Stimulated activated CD8-positive, alpha-beta memory T cell treated with anti-CD3 and anti-CD28 coated beads, Interleukin-15, amount 100 ng/mL, for 4 hours (primary cell): ENCODE measurements around the gene EPOP.

Source experiments
- DNase-seq, 2 donors: peaks; one replicate each; pipeline ENCODE4 v3.0.0-alpha.2; 2020; ENCODE audit warnings: low read depth in 2 of 2

The EPOP gene

DNA sequence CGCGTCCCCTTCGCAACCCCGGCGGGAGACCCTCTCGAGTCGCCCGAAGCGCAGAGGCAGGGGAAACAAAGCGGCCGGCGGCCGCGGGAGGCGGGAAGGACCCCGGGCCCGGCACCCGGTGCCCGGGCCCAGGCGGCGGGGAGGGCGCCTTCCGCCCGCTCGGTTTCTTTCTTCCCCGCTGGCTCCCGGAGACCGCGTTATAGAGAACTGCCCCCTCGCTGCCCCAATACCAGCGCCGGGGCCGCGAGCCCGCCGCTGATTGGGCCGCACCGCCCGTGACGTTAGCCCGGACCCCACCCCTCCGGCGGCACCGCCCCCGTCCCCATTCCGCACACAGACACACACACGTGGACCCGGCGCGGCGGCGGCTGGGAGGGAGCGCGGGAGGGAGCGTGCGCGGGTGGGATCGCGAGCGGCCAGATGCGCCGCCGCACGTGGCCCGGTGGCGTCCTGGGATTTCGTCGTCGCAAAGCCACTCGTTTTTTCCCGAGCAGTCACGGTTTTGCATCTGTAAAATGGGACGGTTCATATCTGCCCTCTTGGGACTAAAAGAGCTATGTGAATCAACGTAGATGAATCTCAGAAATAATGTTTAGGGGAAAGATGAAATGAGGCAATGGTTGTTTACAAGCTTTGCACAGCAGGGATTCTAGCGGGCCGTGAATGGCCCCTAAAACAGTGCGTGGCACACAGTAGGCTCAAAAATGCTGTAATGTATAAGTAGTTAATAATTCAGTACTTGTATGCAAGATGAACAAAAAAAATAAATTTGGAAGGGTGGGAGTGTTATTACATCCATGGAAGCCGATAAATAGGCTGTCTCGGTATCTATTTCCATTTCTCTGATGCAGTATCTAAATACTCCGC is at the start of gene EPOP:
Gene EPOP (minus strand): TSS at position 209 of the 867 bp plus-strand sequence. CDS start 462 bp downstream, outside the sequence.
- DNase-seq = peak; percentile 84 to 87

DNA sequence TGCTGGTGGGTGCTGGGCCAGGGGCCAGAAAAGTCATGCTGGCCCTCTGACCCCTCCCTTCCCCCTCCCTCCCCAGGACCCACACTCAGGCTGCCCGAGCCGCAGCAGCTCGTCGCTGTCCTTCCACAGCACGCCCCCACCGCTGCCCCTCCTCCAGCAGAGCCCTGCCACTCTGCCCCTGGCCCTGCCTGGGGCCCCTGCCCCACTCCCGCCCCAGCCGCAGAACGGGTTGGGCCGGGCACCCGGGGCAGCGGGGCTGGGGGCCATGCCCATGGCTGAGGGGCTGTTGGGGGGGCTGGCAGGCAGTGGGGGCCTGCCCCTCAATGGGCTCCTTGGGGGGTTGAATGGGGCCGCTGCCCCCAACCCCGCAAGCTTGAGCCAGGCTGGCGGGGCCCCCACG is 47.0 kb upstream of the EPOP start:
- no peak for DNase-seq

DNA sequence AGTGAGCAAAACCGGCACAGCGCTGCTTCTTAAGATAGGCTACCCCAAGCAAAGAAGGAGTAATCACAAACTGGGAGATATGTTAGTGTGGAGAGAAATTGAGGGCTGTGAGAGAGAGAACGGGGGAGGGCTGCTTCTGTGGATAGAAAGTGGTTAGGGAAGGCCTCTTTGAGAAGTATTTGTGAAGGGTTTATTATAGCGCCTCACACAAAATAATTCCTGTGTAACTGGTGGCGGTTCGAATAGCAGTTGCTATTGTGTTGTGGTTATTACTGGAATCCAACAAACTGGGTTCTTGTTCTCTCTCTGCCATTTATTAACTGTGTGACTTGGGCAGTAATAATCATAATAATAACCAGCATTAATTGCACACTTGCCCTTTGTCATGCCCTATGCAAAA is 46.2 kb upstream of the EPOP start:
- no peak for DNase-seq

GRCh38 chr17:38719943-38720641 is 45.3 kb upstream of the EPOP start:
- DNase-seq = no peak

- DNase-seq = no peak
These were observed 44.7 kb upstream of the EPOP start for GRCh38 chr17:38719289-38719942.

DNA sequence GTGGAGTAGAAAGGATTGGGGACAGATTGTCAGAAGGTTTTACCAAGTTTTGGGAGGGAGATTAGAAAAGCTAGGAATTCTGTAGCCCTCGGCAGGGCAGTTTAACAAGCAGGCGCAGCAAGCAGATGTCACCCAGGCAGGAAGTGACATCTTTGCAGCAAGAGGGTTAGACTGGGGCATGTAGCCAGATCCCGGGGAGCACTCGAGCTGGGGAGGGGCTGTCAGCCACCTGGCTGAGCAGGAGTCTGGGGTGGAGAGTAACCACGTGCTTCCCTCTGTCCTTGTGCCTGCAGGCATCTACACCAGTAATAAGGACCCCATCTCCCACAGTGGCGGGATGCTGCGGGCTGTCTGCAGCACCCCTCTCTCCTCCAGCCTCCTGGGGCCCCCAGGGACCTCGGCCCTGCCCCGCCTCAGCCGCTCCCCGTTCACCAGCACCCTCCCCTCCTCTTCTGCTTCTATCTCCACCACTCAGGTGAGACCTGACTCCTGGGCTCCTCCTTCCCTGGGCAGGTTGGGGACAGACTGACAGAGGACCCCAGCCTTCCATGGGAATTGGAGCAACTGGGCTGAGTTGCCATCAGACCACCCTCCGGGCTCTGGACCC is 42.5 kb upstream of the EPOP start:
- DNase-seq = no peak

DNA sequence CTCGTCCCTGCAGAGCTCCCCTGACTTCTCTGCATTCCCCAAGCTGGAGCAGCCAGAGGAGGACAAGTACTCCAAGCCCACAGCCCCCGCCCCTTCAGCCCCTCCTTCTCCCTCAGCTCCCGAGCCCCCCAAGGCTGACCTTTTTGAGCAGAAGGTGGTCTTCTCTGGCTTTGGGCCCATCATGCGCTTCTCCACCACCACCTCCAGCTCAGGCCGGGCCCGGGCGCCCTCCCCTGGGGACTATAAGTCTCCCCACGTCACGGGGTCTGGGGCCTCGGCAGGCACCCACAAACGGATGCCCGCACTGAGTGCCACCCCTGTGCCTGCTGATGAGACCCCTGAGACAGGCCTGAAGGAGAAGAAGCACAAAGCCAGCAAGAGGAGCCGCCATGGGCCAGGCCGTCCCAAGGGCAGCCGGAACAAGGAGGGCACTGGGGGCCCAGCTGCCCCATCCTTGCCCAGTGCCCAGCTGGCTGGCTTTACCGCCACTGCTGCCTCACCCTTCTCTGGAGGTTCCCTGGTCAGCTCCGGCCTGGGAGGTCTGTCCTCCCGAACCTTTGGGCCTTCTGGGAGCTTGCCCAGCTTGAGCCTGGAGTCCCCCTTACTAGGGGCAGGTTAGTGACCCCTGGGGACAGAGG is 41.7 kb upstream of the EPOP start:
- no peak for DNase-seq

DNA sequence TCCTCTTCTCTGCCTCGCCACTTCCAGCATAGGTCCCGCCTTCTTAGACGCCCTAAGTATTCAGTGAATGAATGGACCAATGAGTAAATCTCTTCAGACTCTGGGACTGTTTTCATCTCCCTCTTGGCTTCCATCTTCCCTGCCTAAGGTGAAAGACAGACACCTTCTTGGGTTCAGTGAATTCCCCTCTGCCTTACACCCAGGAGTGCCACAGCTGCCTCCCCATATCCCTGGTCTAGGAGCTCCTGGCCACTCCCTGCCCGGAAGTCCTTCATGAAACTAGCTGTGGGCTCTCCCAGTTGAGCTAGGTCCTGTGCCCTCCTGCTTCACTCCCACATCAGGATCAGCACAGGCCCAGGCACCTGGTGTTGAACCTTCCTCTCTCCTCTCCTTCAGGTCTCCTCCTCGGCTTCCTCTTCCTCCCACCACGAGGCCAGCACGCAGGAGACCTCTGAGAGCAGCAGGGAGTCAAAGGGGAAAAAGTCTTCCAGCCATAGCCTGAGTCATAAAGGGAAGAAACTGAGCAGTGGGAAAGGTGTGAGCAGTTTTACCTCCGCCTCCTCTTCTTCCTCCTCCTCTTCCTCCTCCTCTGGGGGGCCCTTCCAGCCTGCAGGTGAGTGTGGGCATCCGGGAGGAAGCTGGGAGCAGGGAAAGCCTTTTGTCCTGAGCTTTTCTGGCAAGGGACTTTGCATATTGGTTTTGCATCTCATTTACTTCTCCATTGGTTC is 40.6 kb upstream of the EPOP start:
- no peak for DNase-seq

DNA sequence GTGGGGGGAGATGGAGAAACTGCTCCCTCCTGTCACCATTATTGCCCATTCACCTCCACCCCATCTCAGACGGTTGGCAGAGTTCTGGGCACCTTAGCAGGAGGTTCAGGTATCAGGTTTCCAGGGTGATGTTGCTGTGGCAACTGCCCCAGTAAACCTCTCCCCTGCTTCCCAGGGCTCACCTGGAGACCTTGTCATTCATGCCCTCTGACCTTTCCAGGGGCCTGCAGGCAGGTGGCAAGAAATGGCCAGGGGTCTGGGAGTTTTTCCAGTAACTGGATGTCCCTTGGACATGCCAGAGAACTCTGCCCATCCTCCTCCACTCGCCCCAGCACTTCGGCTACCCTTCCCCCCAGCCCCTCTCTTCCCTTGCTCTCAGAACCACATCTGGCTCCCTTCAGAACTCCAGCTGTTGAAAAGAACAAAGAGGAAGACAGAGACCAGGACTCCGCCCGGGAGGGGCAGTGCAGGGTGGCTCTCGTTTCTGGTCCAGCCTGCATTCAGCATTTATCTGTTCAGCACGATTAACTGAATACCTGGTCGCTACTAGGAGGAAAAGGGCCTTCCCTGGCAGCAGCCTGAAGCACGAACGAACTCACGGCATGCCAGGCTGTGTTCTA is 38.8 kb upstream of the EPOP start:
- no peak for DNase-seq

- DNase-seq = no peak
These were observed 37.8 kb upstream of the EPOP start for GRCh38 chr17:38712593-38712992.

- no peak for DNase-seq
These were observed 37.2 kb upstream of the EPOP start for GRCh38 chr17:38711792-38712571.

- no peak for DNase-seq
These were observed 36.2 kb upstream of the EPOP start for GRCh38 chr17:38710985-38711384.

GRCh38 chr17:38710604-38710962 is 35.8 kb upstream of the EPOP start:
- DNase-seq = no peak

DNA sequence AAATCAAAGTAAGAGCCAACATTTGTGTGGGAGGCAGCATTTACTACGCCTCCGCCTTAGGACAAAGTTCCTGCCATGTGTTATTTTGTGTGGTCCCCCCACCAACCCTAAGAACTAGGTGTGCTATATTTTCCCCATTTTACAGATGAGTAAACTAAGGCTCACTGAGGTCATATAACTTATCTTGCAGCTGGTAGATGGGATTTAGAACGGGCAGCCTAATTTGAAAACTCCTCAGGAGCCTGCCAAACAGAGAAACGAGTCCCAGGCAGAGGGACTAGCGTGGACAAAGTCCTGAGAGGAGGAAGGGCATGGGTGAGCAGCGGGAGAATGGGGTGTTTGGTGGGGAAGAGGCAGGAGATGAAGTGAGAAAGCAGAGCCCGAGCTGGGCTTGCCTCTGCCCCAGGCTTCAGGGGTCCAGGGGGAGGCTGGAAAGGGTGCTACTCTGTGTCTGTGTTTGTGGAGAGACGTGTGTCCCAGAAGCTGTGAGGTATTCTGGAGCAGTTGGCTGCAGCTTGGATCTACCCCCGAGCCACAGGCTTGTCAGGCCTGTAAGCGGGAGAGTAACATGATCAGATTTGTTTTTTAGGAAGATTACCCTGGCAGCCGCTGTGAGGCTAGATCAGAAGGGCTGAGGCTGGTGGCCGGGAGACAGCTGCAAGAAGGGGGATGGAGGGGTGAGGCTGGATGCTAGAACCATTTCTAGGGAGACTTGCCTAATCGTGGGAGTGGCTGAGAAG is 35.3 kb upstream of the EPOP start:
- no peak for DNase-seq

GRCh38 chr17:38709104-38709820 is 34.5 kb upstream of the EPOP start:
- DNase-seq = no peak

DNA sequence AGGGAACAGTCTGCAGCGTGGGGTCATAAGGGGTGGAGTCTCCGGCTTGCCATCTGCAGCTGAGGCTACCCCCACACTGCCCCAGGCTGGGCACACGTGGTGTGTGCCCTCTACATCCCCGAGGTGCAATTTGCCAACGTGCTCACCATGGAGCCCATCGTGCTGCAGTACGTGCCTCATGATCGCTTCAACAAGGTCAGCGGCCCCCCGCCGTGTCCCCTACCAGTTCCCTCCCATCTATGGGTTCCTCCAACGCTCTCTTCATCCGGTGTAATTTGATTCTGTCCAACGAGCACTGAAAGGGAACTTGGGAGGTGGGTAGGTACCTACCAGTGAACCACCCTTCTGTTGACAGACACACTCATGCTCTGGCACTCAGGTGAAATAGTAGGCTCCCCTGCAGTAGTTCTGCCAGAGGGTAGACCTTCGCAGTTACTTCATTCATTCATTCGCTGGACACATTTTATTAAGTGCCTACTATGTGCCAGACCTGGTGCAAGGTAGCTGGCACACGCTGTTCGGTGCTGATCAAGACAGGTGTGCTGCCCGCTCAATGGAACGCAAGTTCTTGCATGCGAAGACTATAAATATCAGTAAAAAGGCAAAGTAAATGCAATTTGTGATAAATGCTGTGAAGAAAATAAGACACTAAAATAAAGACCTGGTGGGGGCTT is 33.1 kb upstream of the EPOP start:
- DNase-seq = no peak

DNA sequence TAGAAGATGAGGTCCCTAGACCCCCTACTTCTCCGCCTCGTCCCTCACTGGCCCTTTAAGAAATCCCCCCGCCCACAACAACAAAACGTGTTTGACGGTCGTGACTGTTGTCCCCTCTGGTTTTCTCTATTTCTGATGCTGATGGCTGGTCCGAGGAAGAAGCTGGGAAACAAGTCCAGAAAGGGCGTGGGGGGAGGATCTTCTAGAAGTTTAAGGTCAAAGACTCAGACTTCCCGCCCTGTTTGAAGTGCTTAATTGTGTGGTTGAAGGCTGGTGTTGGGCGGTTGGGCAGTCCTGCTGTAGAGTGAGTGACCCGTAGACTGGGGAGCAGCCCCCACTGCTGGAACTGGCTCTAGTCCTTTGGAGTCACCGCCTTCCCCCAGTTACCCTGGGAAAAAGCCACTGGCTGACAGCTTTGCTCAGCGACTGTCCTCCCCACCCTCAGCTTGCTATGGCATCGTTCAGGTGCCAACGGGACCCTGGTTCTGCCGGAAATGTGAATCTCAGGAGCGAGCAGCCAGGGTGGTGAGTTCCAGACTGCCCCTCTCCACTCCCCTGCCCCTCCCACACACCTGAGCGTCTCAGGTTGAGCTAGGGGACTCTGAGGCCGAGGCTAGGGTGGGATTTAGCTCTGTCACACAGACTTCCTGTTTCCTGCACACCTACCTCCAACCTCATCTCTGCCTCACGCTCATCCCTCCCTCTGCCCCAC is 31.9 kb upstream of the EPOP start:
- peak in 1 of 2 donors; percentile 42 for DNase-seq
